HepG2 (cell line): ENCODE measurements around the gene OR6A2. TPM values are rescaled to one million over a fixed set of nuclear protein-coding genes. Genes with fewer than 3 reads are reported as not detected.
"Not testable (repeated sequence)": the region's sequence is repeated elsewhere in the genome, so short reads cannot be mapped to it uniquely, and the experiment has no call there.

Source experiments
- ATAC-seq: fragments of 200-7000 bp; cut with Tn5 transposase; 3 replicates; pipeline ENCODE4 v1.9.1; 2020; ENCODE audit warnings: mild to moderate bottlenecking, moderate library complexity
- BruUV-seq: library from RNA; stranded (reverse); fragments of 400-500 nt; replicated peaks from 2 replicates; lab custom pipeline; 2021; lab: Mats Ljungman, UMichigan
- CTCF ChIA-PET: fragments of 300-600 bp; formaldehyde crosslinking; extraction: SDS; loops from one replicate; lab custom pipeline; 2021; ENCODE audit warnings: low total read pairs, inconsistent platforms, low intra/inter-chr PET ratio; lab: Yijun Ruan, JAX
- POLR2A ChIA-PET: fragments of 350-600 bp; sonication (Branson Sonifier 250); formaldehyde crosslinking; loops from one replicate; lab custom pipeline; 2020; ENCODE audit warnings: antibody characterized with exemption, inconsistent platforms; lab: Yijun Ruan, JAX
- DNase-seq: peaks from one replicate; pipeline ENCODE4 v3.0.0-alpha.2; 2015; ENCODE audit warnings: low spot score
- FAIRE-seq: peaks from 3 replicates; lab custom pipeline; 2011; peaks lifted over from hg19 to GRCh38; lab: Jason Lieb, UNC
- H2AFZ ChIP-seq: one replicate; pipeline ENCODE4 v1.6.1; 2011; ENCODE audit warnings: low read length, inconsistent platforms
- H3K27ac ChIP-seq: fragments of 300-600 bp; 3 replicates; pipeline ENCODE4 v1.8.0; 2011; ENCODE audit warnings: mixed run types, mild to moderate bottlenecking, mixed read lengths, low read length, inconsistent platforms; ENCODE audit not compliant: insufficient read depth; ENCODE audit errors: extremely low read length
- H3K27me3 ChIP-seq, 2 experiments: fragments of 200-600 bp in 1 of 2; 2 replicates in 1 of 2; 3 replicates in 1 of 2; pipeline versions ENCODE4 v1.6.0 to v1.8.0; 2011; ENCODE audit warnings: low read length in 2 of 2, mild to moderate bottlenecking in 2 of 2, moderate library complexity in 2 of 2, inconsistent platforms in 1 of 2; ENCODE audit not compliant: insufficient read depth in 2 of 2, control insufficient read depth in 1 of 2
- H3K36me3 ChIP-seq, 2 experiments: fragments of 200-600 bp in 1 of 2; replicated peaks in 1 of 2; 2 replicates in 1 of 2; 3 replicates in 1 of 2; pipeline versions ENCODE4 v1.5.1 to v1.8.0; 2011; ENCODE audit warnings: low read length in 2 of 2, inconsistent platforms in 1 of 2; ENCODE audit not compliant: insufficient read depth in 2 of 2, control insufficient read depth in 1 of 2
- H3K4me1 ChIP-seq: 2 replicates; pipeline ENCODE4 v1.5.1; 2012; ENCODE audit warnings: low read length, inconsistent platforms; ENCODE audit not compliant: insufficient read depth
- H3K4me2 ChIP-seq: 2 replicates; pipeline ENCODE4 v1.6.0; 2011; ENCODE audit warnings: low read depth, low read length, inconsistent platforms
- H3K4me3 ChIP-seq, 3 experiments: fragments of 200-600 bp in 1 of 3; sonication (generic), shearing (Covaris generic) in 1 of 3; replicated peaks in 1 of 3; 2 replicates each; pipeline ENCODE4 v1.5.1; 2011 to 2016; ENCODE audit warnings: low read length in 3 of 3, inconsistent platforms in 2 of 3, low read depth in 2 of 3, mild to moderate bottlenecking in 2 of 3, control low read depth in 1 of 3, mixed read lengths in 1 of 3; ENCODE audit not compliant: insufficient read depth in 1 of 3
- H3K79me2 ChIP-seq: one replicate; pipeline ENCODE4 v1.6.1; 2011; ENCODE audit warnings: low read length, inconsistent platforms; ENCODE audit not compliant: insufficient read depth
- H3K9ac ChIP-seq: 2 replicates; pipeline ENCODE4 v1.6.0; 2011; ENCODE audit warnings: mild to moderate bottlenecking, low read depth, low read length, inconsistent platforms; ENCODE audit not compliant: insufficient read depth
- H3K9me3 ChIP-seq: 2 replicates; pipeline ENCODE4 v1.5.1; 2012; ENCODE audit warnings: mild to moderate bottlenecking, low read length
- H4K20me1 ChIP-seq: 2 replicates; pipeline ENCODE4 v1.6.0; 2011; ENCODE audit warnings: inconsistent platforms, mild to moderate bottlenecking, low read length, moderate library complexity; ENCODE audit not compliant: insufficient read depth
- BORCS8-MEF2B ChIP-seq: sonication (generic); formaldehyde crosslinking; IDR thresholded peaks from 2 replicates; pipeline ENCODE4 v1.8.0; 2022; ENCODE audit warnings: mild to moderate bottlenecking, missing genetic modification reagents
- CEBPB ChIP-seq: IDR thresholded peaks from 2 replicates; pipeline ENCODE4 v1.6.1; 2011; ENCODE audit warnings: low read depth, low read length, improper control_type of control experiment, borderline replicate concordance
- HNF4A ChIP-seq: sonication (generic); formaldehyde crosslinking; IDR thresholded peaks from 2 replicates; pipeline ENCODE4 v1.4.0; 2020; ENCODE audit warnings: missing genetic modification reagents
- HNF4G ChIP-seq, 2 experiments: sonication (generic) in 1 of 2; formaldehyde crosslinking in 1 of 2; IDR thresholded peaks; 2 replicates each; pipeline versions ENCODE4 v1.4.0 to v1.6.1; 2011 to 2020; ENCODE audit warnings: borderline replicate concordance in 2 of 2, low read depth in 2 of 2, mild to moderate bottlenecking in 2 of 2, low read length in 1 of 2, missing genetic modification reagents in 1 of 2, moderate library complexity in 1 of 2
- NR2C2 ChIP-seq: sonication (generic); formaldehyde crosslinking; IDR thresholded peaks from 2 replicates; pipeline ENCODE4 v1.4.0; 2020; ENCODE audit warnings: missing genetic modification reagents, mild to moderate bottlenecking, moderate library complexity, borderline replicate concordance
- ZNF264 ChIP-seq: sonication (generic); formaldehyde crosslinking; IDR thresholded peaks from 2 replicates; pipeline ENCODE4 v1.4.0; 2020; ENCODE audit warnings: missing genetic modification reagents
- ZNF317 ChIP-seq: sonication (generic); formaldehyde crosslinking; IDR thresholded peaks from 2 replicates; pipeline ENCODE4 v1.5.0; 2020; ENCODE audit warnings: mild to moderate bottlenecking, missing genetic modification reagents
- ZNF326 ChIP-seq: sonication (generic); formaldehyde crosslinking; IDR thresholded peaks from 2 replicates; pipeline ENCODE4 v1.4.0; 2020; ENCODE audit warnings: missing genetic modification reagents, borderline replicate concordance
- ZNF331 ChIP-seq: sonication (generic); formaldehyde crosslinking; IDR thresholded peaks from 2 replicates; pipeline ENCODE4 v1.4.0; 2020; ENCODE audit warnings: missing genetic modification reagents
- ZNF644 ChIP-seq: IDR thresholded peaks from 2 replicates; pipeline ENCODE4 v1.6.1; 2016; ENCODE audit warnings: low read depth
- WGBS: methylation state at CpG from one replicate; pipeline ENCODE4 v1.1.6; 2017; ENCODE audit warnings: low lambda C conversion rate; 5-methylcytosine and 5-hydroxymethylcytosine counted together
- in situ Hi-C: cut with HindIII; loops from 2 replicates; pipeline ENCODE4 v1.10.0; 2017; ENCODE audit warnings: low pct_unique_long_range_greater_than_20kb; ENCODE audit not compliant: extremely low pct_ligation_motif_present
- intact Hi-C: fragments of 100-400 bp; cut with micrococcal nuclease; formaldehyde crosslinking; loops from one replicate; pipeline ENCODE4 v1.10.0; 2022; ENCODE audit not compliant: unreplicated experiment
- polyA plus RNA-seq, 8 experiments: library from polyadenylated mRNA; depleted of rRNA in 3 of 8; stranded (reverse) in 7 of 8; unstranded in 1 of 8; fragments of >200 nt; fragmentation: Illumina TruSeq in 4 of 8; extraction: Trizol in 4 of 8; gene quantifications; 2 replicates each; pipeline versions ENCODE4 v1.2.1 to v1.2.3, GENCODE V29; 2011 to 2016; ENCODE audit warnings: low read depth in 4 of 8, missing spikeins in 1 of 8, mixed read lengths in 1 of 8; ENCODE audit not compliant: insufficient read depth in 1 of 8
- total RNA-seq, 5 experiments: library from RNA; depleted of rRNA; stranded (reverse); fragments of >200 nt; fragmentation: Illumina TruSeq; extraction: Trizol; gene quantifications; 2 replicates each; pipeline ENCODE4 v1.2.3, GENCODE V29; 2016; ENCODE audit warnings: low read depth in 1 of 5
- TF ChIP-seq, protein P1 (sequence below): IDR thresholded peaks from 2 replicates; pipeline ENCODE4 v1.6.1; 2016; ENCODE audit warnings: control low read depth
- TF ChIP-seq, protein P2 (sequence below): sonication (generic); formaldehyde crosslinking; IDR thresholded peaks from 2 replicates; pipeline ENCODE4 v1.8.0; 2023; ENCODE audit warnings: mild to moderate bottlenecking, missing genetic modification reagents
- TF ChIP-seq, protein P3 (sequence below): sonication (generic); formaldehyde crosslinking; IDR thresholded peaks from 2 replicates; pipeline ENCODE4 v1.8.1; 2022; ENCODE audit warnings: mild to moderate bottlenecking, missing genetic modification reagents
- TF ChIP-seq, protein P4 (sequence below): IDR thresholded peaks from 2 replicates; pipeline ENCODE4 v1.6.1; 2018; ENCODE audit warnings: missing genetic modification reagents

The OR6A2 gene
- total and polyA plus RNA-seq, 2 of the 13 experiments (the other 11 are each of a cell fraction or from before 2014, with no cell fraction given) = not detected

DNA sequence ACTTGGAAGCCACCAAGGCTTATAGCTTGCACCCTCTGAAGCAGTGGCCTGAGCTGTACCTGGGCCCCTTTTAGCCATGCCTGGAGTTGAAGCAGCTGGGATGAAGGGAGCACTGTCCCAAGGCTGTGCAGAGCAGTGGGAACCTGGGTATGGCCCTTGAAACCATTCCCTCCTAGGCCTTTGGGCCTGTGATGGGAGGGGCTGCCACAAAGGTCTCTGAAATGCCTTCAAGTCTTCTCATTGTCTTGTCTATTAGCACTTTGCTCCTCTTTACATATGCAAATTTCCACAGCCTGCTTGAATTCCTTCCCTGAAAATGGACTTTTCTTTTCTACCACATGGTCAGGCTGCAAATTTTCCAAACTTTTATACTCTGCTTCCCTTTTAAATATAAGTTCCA is 1.6 kb upstream of the OR6A2 start:
- FAIRE-seq, H3K4me2 ChIP-seq, H3K36me3 ChIP-seq, H3K27ac ChIP-seq, intact Hi-C loops, BruUV-seq, H3K4me1 ChIP-seq, H3K79me2 ChIP-seq, ATAC-seq, H3K9ac ChIP-seq, H3K9me3 ChIP-seq, CTCF ChIA-PET, H3K27me3 ChIP-seq, H4K20me1 ChIP-seq, in situ Hi-C loops, H2AFZ ChIP-seq, H3K4me3 ChIP-seq, DNase-seq, POLR2A ChIA-PET: not testable (repeated sequence)

DNA sequence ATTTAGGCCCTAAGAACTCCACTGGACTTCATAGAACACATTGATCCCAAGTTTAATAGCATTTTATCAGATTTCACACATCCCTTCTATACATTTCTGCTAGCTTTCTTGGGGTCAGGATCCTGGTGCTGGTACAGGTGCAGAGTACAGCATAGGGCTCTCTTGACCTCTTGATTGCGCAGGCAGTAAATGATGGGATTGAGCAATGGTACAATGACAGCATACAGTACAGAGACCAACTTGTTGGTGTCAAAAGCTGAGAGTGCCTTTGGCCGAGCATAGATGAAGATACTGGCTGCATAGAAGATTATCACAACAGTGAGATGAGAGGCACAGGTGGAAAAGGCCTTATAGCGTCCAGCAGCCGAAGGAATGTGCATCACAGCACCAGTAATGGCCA is 4.8 kb downstream of the OR6A2 start:
- H3K36me3 ChIP-seq = no peaks in the 10 kb centered on the region
- 3% methylated on average over 4 of the region's 4 CpGs for whole genome bisulfite sequencing
- H3K27ac ChIP-seq = no peak overlapping the region
- no peak overlapping the region for H3K9ac ChIP-seq
- H3K27me3 ChIP-seq = no peaks in the 10 kb centered on the region
- ATAC-seq = peak; percentile 92
- H3K9me3 ChIP-seq = no peaks in the 10 kb centered on the region
- ChIA-PET CTCF (no interaction called here), POLR2A (no interaction called here)
- BruUV-seq = no TSS peak
- H4K20me1 ChIP-seq = no peaks in the 10 kb centered on the region
- intact Hi-C loops (no loop called here), in situ Hi-C loops (no loop called here)
- peak; percentile 36 for FAIRE-seq
- no peak overlapping the region for H3K4me3 ChIP-seq
- H3K79me2 ChIP-seq = no peaks in the 10 kb centered on the region
- H3K4me2 ChIP-seq = no peak overlapping the region
- peak; percentile 23 for DNase-seq
- no peak overlapping the region for H2AFZ ChIP-seq
- H3K4me1 ChIP-seq = no peaks in the 10 kb centered on the region
- TF ChIP-seq BORCS8-MEF2B (CRISPR knock-in tag) (no peak), ZNF644 (CRISPR knock-in tag) (no peak), HNF4A (CRISPR knock-in tag) (peak; percentile 83), HNF4G (IDR thresholded peaks at IDR 0.05; ENCODE audit: borderline replicate concordance, low read depth, low read length) (peak; percentile 25; the same call in 1 of the 2 replicates), HNF4G (CRISPR knock-in tag; IDR thresholded peaks at IDR 0.05; ENCODE audit: borderline replicate concordance, low read depth) (no peak), ZNF264 (CRISPR knock-in tag) (no peak), NR2C2 (CRISPR knock-in tag) (0 out of 2 replicates have a peak, but pooled peaks have one; percentile 57), ZNF326 (CRISPR knock-in tag) (no peak), CEBPB (peak; percentile 96), ZNF317 (CRISPR knock-in tag) (peak; percentile 90), ZNF331 (0 out of 2 replicates have a peak, but pooled peaks have one; percentile 16)
- TF ChIP-seq, protein P1, sequence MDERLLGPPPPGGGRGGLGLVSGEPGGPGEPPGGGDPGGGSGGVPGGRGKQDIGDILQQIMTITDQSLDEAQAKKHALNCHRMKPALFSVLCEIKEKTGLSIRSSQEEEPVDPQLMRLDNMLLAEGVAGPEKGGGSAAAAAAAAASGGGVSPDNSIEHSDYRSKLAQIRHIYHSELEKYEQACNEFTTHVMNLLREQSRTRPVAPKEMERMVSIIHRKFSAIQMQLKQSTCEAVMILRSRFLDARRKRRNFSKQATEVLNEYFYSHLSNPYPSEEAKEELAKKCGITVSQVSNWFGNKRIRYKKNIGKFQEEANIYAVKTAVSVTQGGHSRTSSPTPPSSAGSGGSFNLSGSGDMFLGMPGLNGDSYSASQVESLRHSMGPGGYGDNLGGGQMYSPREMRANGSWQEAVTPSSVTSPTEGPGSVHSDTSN (CRISPR knock-in tag) = no peak
- TF ChIP-seq, protein P2, sequence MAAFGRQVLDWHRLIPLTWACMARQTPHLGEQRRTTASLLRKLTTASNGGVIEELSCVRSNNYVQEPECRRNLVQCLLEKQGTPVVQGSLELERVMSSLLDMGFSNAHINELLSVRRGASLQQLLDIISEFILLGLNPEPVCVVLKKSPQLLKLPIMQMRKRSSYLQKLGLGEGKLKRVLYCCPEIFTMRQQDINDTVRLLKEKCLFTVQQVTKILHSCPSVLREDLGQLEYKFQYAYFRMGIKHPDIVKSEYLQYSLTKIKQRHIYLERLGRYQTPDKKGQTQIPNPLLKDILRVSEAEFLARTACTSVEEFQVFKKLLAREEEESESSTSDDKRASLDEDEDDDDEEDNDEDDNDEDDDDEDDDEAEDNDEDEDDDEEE = no peak
- TF ChIP-seq, protein P3, sequence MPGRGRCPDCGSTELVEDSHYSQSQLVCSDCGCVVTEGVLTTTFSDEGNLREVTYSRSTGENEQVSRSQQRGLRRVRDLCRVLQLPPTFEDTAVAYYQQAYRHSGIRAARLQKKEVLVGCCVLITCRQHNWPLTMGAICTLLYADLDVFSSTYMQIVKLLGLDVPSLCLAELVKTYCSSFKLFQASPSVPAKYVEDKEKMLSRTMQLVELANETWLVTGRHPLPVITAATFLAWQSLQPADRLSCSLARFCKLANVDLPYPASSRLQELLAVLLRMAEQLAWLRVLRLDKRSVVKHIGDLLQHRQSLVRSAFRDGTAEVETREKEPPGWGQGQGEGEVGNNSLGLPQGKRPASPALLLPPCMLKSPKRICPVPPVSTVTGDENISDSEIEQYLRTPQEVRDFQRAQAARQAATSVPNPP = no peak
- TF ChIP-seq, protein P4, sequence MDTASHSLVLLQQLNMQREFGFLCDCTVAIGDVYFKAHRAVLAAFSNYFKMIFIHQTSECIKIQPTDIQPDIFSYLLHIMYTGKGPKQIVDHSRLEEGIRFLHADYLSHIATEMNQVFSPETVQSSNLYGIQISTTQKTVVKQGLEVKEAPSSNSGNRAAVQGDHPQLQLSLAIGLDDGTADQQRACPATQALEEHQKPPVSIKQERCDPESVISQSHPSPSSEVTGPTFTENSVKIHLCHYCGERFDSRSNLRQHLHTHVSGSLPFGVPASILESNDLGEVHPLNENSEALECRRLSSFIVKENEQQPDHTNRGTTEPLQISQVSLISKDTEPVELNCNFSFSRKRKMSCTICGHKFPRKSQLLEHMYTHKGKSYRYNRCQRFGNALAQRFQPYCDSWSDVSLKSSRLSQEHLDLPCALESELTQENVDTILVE (CRISPR knock-in tag) = no peak
